Measurements from ENCODE around the gene HIVEP2. TPM values are rescaled to one million over a fixed set of nuclear protein-coding genes. Genes with fewer than 3 reads are reported as not detected.

The HIVEP2 gene
- total RNA-seq, 1 experiment from 2014 or later, result 3.2 TPM

- Histone ChIP-seq H3K27ac (ENCODE audit: low read depth, low read length, poor library complexity, severe bottlenecking) (no peak overlapping the region), H3K4me1 (ENCODE audit: insufficient read depth, low read length, poor library complexity, severe bottlenecking) (no peaks in the 10 kb centered on the region), H3K9me3 (ENCODE audit: low read depth, low read length, poor library complexity, severe bottlenecking) (no peaks in the 10 kb centered on the region), H3K27me3 (replicated peaks; ENCODE audit: insufficient read depth, low read depth, low read length, poor library complexity) (no peaks in the 10 kb centered on the region), H3K36me3 (ENCODE audit: insufficient read depth, low read length, poor library complexity, severe bottlenecking) (no peaks in the 10 kb centered on the region), H3K4me3 (ENCODE audit: low read depth, low read length, poor library complexity, severe bottlenecking) (no peak overlapping the region)
- intact Hi-C loops (cut with micrococcal nuclease; ENCODE audit: unreplicated experiment), result loop anchor here (5.0 kb wide), 1 partner anchor 282 kb away; no protein-coding TSS in a partner anchor
- CTCF ChIA-PET, result no interaction called here
- DNase-seq (ENCODE audit: low spot score), result no peak
- TF ChIP-seq CTCF (conservative IDR thresholded peaks at IDR 0.05; ENCODE audit: low read depth, low read length) (no peak), EZH2 (IDR thresholded peaks at IDR 0.05; ENCODE audit: borderline replicate concordance, low read depth, low read length, poor library complexity, severe bottlenecking) (no peak)
- no TSS peak for BruUV-seq (replicated peaks)
- POLR2A ChIA-PET (ENCODE audit: low non-redundant PET), result no interaction called here
Observed at GRCh38 chr6:142744836-142745235, 200.1 kb downstream of the HIVEP2 start.

DNA sequence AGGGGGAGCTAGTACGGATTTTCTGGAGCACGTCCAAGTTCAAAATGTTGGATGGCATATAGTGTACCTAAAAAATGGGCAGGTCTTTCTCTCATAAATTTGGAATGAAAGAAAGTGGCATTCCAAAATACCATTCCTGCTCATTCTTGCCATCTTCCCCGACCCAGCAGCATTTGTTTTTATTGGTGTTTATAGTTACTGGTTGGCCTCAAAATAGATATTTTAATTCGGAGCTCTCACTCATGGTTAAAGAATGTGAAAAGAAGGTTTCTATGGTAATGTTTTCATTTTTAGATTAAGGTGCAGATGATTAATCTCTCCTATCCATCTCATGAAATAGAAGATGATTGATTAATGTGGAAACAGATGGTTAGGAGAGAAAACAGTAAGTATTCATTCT, 204.5 kb downstream of the HIVEP2 start:
- H3K36me3 ChIP-seq (ENCODE audit: insufficient read depth, low read length, poor library complexity, severe bottlenecking), result no peaks in the 10 kb centered on the region
- no TSS peak for BruUV-seq (replicated peaks)
- ChIA-PET CTCF (no interaction called here), POLR2A (ENCODE audit: low non-redundant PET) (no interaction called here)
- H3K27ac ChIP-seq (ENCODE audit: low read depth, low read length, poor library complexity, severe bottlenecking), result no peak overlapping the region
- intact Hi-C loops (cut with micrococcal nuclease; ENCODE audit: unreplicated experiment), result no loop called here
- peaks cover 2% of the 10 kb centered on the region for H3K4me1 ChIP-seq (ENCODE audit: insufficient read depth, low read length, poor library complexity, severe bottlenecking)
- no peaks in the 10 kb centered on the region for H3K27me3 ChIP-seq (replicated peaks; ENCODE audit: insufficient read depth, low read depth, low read length, poor library complexity)
- DNase-seq (ENCODE audit: low spot score), result no peak
- H3K4me3 ChIP-seq (ENCODE audit: low read depth, low read length, poor library complexity, severe bottlenecking), result no peak overlapping the region
- H3K9me3 ChIP-seq (ENCODE audit: low read depth, low read length, poor library complexity, severe bottlenecking), result no peaks in the 10 kb centered on the region
- no peak for TF ChIP-seq CTCF (conservative IDR thresholded peaks at IDR 0.05; ENCODE audit: low read depth, low read length)
- no peak for TF ChIP-seq EZH2 (IDR thresholded peaks at IDR 0.05; ENCODE audit: borderline replicate concordance, low read depth, low read length, poor library complexity, severe bottlenecking)

- H3K36me3 ChIP-seq (ENCODE audit: insufficient read depth, low read length, poor library complexity, severe bottlenecking), result no peaks in the 10 kb centered on the region
- H3K27ac ChIP-seq (ENCODE audit: low read depth, low read length, poor library complexity, severe bottlenecking), result no peak overlapping the region
- CTCF ChIA-PET, result no interaction called here
- no peak overlapping the region for H3K4me3 ChIP-seq (ENCODE audit: low read depth, low read length, poor library complexity, severe bottlenecking)
- no peaks in the 10 kb centered on the region for H3K9me3 ChIP-seq (ENCODE audit: low read depth, low read length, poor library complexity, severe bottlenecking)
- POLR2A ChIA-PET (ENCODE audit: low non-redundant PET), result no interaction called here
- TF ChIP-seq CTCF (conservative IDR thresholded peaks at IDR 0.05; ENCODE audit: low read depth, low read length), result no peak
- no peak for TF ChIP-seq EZH2 (IDR thresholded peaks at IDR 0.05; ENCODE audit: borderline replicate concordance, low read depth, low read length, poor library complexity, severe bottlenecking)
- H3K4me1 ChIP-seq (ENCODE audit: insufficient read depth, low read length, poor library complexity, severe bottlenecking), result peaks cover 5% of the 10 kb centered on the region
- DNase-seq (ENCODE audit: low spot score), result no peak
- H3K27me3 ChIP-seq (replicated peaks; ENCODE audit: insufficient read depth, low read depth, low read length, poor library complexity), result no peaks in the 10 kb centered on the region
- BruUV-seq (replicated peaks), result no TSS peak
- intact Hi-C loops (cut with micrococcal nuclease; ENCODE audit: unreplicated experiment), result no loop called here
Observed at GRCh38 chr6:142738731-142739130, 206.2 kb downstream of the HIVEP2 start.

Measured in A673 (cell line).